Epithelial cell of proximal tubule (primary cell): ENCODE data around the gene TIAM2. TPM values are rescaled to one million over a fixed set of nuclear protein-coding genes. Genes with fewer than 3 reads are reported as not detected.
A peak's percentile ranks its signal among the peaks of the same experiment; 100 is the strongest.
"Not testable (repeated sequence)": the region's sequence is repeated elsewhere in the genome, so short reads cannot be mapped to it uniquely, and the experiment has no call there.

Experiments
- DNase-seq: peaks from one replicate; pipeline ENCODE4 v3.0.0-alpha.2; 2011; ENCODE audit warnings: low read depth
- H3K4me3 ChIP-seq: 2 replicates; pipeline ENCODE4 v1.5.1; 2011; ENCODE audit warnings: low read depth, mild to moderate bottlenecking, low read length
- total RNA-seq: library from RNA; depleted of rRNA; stranded (reverse); fragments of >200 nt; gene quantifications from 2 replicates; pipeline ENCODE4 v1.2.3, GENCODE V29; 2015
- TF ChIP-seq, protein P1 (sequence below): conservative IDR thresholded peaks from 2 replicates; pipeline ENCODE4 v1.5.1; 2012; ENCODE audit warnings: low read depth, mild to moderate bottlenecking, low read length

Gene TIAM2
- total RNA-seq, 1 donor from 2014 or later: 9.9 TPM

DNA sequence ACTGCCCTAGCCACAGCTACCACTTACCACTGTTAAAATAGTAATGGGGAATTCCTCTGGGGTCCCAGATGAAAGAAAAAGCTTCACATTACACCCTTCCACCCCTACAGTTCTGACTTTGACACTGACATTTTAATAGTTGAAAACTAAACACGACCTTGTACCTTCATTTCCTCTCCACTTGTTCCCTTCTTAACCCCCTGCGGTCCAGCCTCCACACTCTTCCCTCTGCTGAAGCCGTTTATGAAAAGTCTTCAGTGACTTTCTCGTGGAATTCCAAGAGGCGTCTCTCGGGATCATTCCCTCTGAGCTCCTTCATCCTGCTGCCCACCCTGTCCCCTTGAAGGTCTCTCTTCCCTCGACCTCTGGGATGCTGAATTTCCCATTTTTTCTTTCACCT, 36.6 kb upstream of the TIAM2 start:
- no peak overlapping the region for H3K4me3 ChIP-seq
- DNase-seq: no peak
- TF ChIP-seq, protein P1, sequence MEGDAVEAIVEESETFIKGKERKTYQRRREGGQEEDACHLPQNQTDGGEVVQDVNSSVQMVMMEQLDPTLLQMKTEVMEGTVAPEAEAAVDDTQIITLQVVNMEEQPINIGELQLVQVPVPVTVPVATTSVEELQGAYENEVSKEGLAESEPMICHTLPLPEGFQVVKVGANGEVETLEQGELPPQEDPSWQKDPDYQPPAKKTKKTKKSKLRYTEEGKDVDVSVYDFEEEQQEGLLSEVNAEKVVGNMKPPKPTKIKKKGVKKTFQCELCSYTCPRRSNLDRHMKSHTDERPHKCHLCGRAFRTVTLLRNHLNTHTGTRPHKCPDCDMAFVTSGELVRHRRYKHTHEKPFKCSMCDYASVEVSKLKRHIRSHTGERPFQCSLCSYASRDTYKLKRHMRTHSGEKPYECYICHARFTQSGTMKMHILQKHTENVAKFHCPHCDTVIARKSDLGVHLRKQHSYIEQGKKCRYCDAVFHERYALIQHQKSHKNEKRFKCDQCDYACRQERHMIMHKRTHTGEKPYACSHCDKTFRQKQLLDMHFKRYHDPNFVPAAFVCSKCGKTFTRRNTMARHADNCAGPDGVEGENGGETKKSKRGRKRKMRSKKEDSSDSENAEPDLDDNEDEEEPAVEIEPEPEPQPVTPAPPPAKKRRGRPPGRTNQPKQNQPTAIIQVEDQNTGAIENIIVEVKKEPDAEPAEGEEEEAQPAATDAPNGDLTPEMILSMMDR: no peak

DNA sequence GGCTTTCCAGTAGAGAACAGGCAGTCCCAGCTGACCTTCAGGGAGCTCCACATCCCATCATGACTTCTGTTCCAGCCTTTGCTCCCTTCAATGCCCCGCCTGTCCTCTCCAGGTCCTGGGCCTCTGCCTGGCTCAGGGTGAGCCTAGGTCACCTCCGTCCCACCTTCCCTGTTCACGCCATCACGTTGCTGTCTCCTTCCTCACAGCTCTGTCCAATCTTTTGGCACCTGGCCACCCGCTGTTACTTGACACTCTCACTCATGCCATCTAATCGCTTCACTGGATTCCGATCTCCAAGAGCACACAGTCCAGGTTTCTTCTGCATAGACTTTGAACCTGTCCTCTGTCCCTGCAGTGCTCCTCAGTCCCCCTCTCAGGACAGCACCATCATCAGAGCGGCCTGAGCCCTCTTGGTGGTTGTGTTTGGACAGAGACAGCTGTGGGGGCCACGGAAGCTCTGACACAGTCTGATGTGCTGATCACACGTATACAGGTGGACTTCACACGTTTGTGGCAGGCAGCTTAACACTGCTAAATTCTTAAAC, 34.7 kb upstream of the TIAM2 start:
- no peak for DNase-seq
- no peak overlapping the region for H3K4me3 ChIP-seq
- TF ChIP-seq, protein P1: no peak

DNA sequence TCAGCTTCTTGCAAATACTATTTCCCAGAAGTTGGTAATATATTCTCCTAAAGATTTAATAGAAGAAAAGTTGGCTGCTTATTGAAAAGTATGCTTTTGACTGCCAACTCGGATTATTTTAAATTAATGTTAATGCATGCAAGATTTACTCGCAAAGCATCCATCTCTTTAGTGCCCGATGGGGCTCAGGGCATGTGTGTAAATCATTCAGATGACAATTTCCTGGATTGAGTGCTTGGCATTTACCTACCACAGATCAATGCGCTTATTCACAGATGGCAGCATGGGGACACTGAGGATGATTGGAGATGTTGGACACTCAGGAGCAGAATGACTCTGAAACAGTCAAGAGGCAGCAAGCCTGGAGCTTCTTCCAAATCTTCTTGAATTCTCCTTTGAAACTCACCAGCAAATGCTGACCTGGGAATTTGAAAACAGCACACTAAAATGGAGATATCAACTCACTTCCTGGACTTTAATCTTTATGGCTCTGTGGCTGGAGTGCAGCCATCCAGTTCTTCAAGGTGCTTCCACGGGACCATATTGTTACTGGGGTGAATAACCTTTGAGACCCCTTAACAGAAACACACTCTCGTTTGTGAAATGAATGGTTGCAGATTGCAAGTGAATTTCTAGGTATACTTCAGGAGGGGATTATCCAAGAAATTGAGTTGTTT, 34.1 kb upstream of the TIAM2 start:
- TF ChIP-seq, protein P1: no peak
- DNase-seq: no peak
- H3K4me3 ChIP-seq: no peak overlapping the region

DNA sequence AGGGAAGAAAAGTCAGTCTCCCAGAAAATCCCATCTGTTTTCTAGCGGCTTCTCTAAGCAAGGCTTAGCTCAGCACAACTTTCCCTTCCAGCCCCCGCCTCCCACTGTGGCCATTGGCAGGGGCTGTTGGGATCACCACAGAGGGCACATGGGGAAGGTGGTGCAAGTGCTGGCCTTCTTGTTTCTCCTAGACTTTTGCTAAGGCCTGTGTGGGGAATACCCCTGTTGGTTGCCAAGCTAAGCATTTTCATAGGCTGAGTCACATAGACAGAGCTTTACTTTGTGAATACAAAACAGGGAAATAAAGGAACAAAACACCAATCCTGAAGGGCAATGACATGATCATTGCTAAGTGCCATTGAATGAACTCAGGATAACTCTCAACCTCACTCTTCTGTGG, 32.4 kb upstream of the TIAM2 start:
- TF ChIP-seq, protein P1: no peak
- no peak overlapping the region for H3K4me3 ChIP-seq
- peak; percentile 93 for DNase-seq

DNA sequence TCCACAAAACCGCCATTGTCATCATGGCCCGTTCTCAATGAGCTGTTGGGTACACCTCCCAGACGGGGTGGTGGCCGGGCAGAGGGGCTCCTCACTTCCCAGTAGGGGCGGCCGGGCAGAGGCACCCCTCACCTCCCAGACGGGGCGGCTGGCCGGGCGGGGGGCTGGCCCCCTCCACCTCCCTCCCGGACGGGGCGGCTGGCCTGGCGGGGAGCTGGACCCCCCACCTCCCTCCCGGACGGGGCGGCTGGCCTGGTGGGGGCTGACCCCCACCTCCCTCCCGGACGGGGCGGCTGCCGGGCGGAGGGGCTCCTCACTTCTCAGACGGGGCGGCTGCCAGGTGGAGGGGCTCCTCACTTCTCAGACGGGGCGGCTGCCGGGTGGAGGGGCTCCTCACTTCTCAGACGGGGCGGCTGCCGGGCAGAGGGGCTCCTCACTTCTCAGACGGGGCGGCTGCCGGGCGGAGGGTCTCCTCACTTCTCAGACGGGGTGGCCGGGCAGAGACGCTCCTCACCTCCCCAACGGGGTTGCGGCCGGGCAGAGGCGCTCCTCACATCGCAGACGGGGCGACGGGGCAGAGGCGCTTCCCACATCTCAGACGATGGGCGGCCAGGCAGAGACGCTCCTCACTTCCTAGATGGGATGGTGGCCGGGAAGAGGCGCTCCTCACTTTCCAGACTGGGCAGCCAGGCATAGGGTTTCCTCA, 28.9 kb upstream of the TIAM2 start:
- DNase-seq, H3K4me3 ChIP-seq: not testable (repeated sequence)

DNA sequence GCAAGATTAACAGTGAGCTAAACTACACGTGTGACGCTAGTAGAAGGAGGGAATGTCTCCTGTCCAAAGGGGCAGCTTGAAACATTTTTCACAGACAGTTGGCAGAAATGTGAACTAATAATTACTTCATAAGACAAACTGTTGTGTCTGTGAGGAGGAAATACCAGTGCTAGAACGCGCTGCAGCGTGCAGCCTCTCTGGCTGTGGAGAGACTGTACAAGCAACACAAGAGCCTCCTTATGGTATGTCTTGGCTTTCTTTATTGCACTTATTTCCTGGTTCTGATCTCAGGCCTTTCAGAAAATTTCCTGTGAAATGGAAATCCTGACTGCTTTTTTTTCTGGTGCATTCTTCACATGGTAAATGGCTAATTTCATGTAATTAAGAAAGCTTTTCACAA, 25.3 kb upstream of the TIAM2 start:
- H3K4me3 ChIP-seq: no peak overlapping the region
- TF ChIP-seq, protein P1: no peak
- DNase-seq: no peak

DNA sequence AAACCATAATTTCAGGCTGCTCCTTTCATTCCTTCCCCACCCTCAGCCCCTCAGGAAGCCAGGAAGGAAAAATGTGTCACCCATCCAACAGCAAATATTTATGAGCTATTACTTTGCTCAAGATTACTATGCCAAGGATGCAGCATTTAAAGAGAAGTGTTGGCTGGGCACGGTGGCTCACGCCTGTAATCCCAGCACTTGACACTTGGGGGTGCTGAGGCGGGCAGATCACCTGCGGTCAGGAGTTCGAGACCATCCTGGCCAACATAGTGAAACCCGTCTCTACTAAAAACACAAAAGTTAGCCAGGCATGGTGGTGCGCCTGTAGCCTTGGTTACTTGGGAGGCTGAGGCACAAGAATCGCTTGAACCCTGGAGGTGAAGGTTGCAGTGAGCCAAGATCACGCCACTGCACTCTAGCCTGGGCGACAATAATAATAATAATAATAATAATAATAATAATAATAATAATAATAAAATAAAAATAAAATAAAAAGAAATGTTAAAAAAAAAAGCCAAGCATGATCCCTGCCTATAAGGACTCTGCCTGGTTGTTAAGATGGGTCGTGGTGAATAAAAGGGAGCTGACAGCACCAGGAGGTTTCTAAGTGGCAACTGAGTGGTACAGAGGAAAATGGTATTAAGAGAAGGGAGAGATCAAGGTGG, 20.5 kb upstream of the TIAM2 start:
- DNase-seq: no peak
- H3K4me3 ChIP-seq: no peak overlapping the region
- TF ChIP-seq, protein P1: peak; percentile 8
